Loucy (cell line): ENCODE measurements around the gene LOC128125822.

ENCODE experiments used
- EZH2phosphoT487 ChIP-seq: fragments of 200-600 bp; IDR thresholded peaks from 2 replicates; pipeline ENCODE4 v1.6.1; 2018; ENCODE audit warnings: antibody characterized with exemption, mild to moderate bottlenecking, moderate library complexity, borderline replicate concordance
- TF ChIP-seq, protein P1 (sequence below): fragments of 200-600 bp; sonication (generic); conservative IDR thresholded peaks from 2 replicates; pipeline ENCODE4 v1.5.1; 2014; ENCODE audit warnings: mild to moderate bottlenecking, antibody characterized with exemption, low read length

DNA sequence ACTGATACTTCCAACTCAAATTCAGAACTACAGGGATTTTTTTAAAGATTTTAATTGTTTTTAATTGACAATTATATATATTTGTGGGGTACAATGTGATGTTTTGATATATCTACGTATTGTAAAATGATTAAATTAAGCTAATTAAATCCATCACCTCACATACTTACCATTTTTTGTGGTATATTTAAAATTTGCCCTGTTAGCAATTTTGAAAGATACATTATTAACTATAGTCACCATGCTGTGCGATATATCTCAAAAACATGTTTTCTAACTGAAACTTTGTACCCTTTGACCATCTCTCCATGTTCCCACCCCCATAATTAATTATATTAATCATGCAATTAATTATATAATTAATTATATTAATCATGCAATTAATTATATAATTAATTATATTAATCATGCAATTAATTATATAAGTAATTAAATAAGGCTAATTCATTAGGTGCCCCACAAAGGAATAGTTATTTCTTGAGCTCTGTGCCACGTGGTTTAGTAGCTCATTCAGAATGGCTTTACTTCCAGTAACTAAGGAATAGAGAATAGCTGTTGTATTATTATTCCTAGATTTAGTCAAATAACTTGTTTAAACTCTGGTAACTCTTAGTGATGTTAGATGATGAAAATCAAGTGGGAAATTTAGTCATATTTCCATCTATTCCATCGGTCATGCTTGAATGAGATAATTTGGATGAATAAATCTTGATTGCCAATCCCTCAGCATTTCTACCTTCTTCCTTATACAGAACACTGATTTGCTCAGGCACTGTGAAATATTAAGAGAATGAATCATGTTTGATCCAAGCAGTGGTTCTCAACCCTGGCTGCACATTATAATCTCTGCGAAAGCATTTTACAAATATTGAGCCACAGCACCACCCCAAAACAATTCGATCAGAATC is 25.1 kb downstream of the LOC128125822 start:
- TF ChIP-seq, protein P1, sequence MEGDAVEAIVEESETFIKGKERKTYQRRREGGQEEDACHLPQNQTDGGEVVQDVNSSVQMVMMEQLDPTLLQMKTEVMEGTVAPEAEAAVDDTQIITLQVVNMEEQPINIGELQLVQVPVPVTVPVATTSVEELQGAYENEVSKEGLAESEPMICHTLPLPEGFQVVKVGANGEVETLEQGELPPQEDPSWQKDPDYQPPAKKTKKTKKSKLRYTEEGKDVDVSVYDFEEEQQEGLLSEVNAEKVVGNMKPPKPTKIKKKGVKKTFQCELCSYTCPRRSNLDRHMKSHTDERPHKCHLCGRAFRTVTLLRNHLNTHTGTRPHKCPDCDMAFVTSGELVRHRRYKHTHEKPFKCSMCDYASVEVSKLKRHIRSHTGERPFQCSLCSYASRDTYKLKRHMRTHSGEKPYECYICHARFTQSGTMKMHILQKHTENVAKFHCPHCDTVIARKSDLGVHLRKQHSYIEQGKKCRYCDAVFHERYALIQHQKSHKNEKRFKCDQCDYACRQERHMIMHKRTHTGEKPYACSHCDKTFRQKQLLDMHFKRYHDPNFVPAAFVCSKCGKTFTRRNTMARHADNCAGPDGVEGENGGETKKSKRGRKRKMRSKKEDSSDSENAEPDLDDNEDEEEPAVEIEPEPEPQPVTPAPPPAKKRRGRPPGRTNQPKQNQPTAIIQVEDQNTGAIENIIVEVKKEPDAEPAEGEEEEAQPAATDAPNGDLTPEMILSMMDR = no peak
- no peak for TF ChIP-seq EZH2phosphoT487
